Ramos (cell line): ENCODE results near the gene VOPP1.
"Not testable (repeated sequence)": the region's sequence is repeated elsewhere in the genome, so short reads cannot be mapped to it uniquely, and the experiment has no call there.

Experiments
- in situ Hi-C: fragments of 300-500 bp; cut with MboI; formaldehyde crosslinking; loops from one replicate; pipeline ENCODE4 v1.14.3; 2022; ENCODE audit warnings: low sequenced_read_pairs; ENCODE audit not compliant: unreplicated experiment

Gene VOPP1

DNA sequence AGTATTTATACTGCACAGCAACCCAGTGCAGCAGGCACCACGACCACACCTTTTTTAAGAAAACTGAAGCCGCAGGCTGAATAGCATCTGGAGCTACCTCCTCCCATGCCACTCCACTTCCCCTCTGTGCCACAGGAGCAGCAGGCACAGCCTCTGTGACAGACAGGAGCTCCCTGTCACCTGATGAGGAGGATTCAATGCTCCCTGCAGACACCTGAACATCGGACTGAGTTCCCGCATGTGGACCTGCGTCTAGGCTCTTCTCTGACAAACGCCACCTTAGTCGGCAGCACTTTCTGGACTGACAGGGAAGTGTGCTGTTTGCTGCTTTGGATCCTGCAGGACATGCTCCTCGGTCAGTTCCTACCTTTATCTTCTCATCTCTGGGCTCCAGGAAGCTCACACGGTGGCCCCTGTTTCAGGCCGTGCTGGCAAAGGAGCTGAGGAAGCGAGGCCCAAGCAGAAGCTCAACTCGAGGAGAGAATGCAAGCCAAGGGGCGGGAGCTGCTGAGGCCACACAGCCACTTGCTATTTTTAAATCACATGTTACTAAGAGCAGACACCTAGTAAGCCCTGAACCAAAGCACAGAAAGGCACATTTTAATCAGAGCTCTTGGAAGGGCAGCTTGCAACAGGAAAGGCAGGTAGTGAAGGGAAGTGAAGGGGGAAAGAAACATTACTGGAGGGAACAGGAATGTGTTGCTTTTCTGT is 56.6 kb downstream of the VOPP1 start:
- in situ Hi-C loops: no loop called here

DNA sequence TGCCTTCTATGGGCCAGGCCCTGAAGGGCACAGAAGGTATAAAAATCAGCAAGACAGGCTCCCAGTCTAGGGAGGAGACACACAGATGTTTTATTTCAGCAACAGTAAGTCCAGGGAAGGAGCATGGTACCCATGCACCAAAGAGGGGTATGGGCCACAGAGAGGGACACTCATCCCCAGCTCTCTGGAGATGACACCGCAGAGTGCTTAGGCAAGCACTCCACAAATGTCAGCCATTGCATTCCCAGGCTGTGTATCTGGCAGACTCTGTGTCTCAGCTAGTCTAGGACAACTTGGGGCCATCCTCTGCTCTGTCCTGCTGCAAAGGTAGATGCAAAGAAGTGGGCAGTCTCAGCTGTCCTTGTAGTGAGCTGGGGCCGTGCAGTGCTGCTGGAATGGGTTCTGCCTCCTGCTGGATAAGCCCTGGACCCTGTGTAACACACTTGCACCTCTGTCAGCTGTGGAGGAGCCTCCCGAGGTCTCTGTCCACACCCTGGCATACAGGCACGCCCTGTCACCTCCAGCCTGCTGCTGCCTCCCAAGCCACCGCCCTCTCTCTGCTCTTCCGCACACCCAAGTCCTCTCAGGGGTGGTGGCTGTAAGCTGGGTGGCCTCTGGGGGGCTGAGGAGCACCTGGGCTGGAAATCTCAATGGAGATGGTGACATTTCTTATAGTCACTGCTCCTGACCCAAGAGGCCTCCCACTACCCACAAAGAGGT is 57.6 kb downstream of the VOPP1 start:
- in situ Hi-C loops: no loop called here

DNA sequence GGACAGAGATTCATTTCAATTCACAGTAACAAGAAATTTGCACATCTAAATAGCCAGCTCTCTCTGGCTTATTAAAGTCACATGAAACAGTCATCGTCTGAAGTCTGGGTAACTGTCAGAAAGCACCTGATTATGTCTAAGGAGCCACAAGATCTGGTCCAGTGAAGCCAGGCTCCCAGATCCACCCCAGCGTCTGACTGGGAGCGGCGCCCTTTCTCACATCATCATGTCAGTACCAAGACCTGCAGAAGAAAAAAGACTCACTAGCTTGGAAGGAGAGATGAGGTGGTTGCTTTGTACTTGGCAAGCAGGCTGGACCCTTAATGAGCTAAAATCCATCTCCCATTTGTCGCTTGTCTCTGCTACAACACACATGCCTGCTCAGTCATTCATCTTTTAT is 58.4 kb downstream of the VOPP1 start:
- in situ Hi-C loops: no loop called here

DNA sequence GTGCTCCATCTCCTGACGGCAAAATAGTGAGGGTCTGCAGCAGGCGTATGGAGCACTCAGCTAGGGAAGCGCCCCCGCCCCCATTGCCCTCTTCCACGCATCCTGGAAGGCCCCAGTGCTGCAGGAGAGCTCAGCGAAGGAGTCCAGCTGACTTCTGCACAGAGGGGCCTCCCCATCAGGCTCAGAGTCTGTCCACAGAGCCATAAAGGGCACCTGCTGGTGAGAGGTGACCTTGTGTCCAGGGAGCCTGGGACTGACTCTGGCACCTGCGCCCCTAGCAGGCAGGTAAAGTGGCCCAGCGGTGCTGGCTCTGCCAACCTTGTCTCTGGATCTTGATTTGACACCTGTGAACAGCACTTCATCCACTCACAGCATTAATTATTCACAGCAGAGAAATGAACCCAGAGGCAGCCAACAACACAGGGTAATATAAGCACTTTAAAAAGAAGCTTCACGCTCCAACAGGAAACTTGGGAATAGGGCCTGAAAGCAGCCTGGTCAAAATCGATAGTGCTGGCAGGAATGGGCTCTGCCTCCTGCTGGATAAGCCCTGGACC is 59.6 kb downstream of the VOPP1 start:
- in situ Hi-C loops: no loop called here

DNA sequence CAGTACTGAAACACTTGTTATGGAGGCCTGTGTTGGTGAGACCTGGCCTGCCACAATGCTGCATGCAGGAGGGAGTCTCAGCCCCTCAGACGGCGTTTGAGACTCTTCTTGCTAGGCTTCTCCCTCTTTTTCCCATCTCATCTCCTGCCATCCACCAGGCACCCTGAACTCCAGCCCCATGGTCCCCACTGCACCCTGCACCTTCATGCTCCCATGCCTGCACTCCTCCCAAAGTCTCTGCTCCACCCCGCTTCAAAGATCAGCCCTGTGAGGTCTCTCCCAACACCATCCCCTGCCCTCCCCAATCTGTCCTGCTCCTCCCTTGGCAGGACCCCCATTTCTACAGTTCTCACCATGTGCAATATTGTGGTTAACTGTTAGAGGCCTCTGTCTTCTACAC is 61.7 kb downstream of the VOPP1 start:
- in situ Hi-C loops: no loop called here

DNA sequence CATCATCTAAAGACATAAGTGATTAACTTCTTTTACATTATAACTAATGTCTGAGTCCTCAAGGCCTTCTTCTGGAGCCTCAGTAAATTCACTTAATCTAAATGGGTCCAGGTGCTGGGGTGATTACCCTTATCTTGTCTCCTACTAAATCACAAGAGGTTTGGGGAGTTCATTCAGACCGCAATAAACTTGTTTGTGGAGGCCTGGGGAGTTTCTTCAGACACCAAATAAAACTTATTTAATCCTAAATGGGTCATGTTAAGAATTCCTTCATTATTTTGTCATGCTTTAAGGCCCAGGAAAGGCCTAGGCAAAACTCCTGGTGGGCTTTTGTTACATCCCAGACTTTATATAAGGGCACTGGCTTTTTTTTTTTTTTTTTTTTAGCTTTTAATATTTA is 62.1 kb downstream of the VOPP1 start:
- in situ Hi-C loops: not testable (repeated sequence)

DNA sequence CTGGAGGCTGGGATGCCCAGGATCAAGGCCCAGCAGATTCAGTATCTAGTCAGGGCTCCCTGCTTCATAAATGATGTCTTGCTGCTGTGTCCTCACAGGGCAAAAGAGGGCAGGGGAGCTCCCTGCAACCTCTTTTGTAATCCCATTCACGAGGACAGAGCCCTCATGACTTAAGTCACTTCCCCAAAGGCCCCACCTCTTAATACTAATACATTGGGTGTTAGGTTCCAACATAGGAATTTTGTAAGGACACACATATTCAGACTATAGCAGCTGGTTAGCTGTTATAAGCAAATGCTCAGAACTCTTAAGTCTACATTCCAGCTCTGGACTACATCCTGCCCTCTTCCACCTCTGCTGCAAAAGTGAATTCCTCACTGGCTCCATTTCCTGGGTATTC is 63.0 kb downstream of the VOPP1 start:
- in situ Hi-C loops: no loop called here

DNA sequence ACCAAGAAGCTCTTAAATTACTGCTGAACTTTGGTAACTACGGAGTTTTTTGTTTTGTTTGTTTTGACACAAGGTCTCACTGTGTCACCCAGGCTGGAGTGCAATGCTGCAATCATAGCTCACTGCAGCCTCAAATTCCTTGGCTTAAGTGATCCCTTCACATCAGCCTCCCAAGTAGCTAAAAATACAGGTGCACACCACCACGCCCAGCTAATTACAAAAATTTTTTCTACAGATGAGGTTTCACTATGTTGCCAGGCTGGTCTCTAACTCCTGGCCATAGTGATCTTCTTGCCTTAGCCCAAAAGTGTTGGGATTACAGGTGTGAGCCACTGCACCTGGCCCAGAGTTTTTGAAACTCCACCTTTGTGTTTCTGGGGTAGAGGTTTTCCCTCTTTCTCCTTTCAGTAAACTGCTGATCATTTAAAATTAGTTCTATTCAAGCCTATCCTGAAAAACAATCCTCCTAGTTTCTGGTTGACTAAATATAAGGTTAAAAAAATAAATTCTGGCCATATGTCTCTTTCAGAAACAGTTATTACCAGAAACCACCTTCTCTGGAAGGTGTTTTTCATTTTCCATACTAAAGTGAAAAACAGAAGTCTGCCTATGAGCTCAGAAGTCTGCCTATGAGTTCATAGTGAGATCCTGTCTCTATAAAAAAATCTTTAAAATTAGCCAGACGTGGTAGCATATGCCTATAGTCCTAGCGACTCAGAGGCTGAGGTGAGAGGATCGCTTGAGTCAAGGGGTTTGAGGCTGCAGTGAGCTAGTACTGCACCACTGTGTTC is 63.9 kb downstream of the VOPP1 start:
- in situ Hi-C loops: no loop called here

DNA sequence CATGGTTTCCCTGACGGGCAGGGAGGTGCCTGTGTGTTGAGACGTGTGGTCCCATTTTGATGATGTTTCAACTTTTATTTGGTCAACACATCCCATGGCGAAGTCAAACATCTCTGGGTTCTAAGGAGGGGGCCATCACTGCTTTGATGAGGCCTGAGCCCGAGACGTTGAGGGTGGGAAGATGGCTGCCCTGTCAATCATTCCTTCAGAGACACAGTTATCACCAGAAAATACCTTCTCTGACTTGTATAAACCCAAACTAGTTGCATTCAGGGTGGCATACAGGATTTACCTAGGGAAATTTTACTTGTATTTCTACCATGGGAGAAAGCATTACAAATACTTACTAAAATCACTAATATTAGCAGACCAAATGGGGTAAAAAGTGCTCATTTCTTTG is 64.6 kb downstream of the VOPP1 start:
- in situ Hi-C loops: no loop called here

DNA sequence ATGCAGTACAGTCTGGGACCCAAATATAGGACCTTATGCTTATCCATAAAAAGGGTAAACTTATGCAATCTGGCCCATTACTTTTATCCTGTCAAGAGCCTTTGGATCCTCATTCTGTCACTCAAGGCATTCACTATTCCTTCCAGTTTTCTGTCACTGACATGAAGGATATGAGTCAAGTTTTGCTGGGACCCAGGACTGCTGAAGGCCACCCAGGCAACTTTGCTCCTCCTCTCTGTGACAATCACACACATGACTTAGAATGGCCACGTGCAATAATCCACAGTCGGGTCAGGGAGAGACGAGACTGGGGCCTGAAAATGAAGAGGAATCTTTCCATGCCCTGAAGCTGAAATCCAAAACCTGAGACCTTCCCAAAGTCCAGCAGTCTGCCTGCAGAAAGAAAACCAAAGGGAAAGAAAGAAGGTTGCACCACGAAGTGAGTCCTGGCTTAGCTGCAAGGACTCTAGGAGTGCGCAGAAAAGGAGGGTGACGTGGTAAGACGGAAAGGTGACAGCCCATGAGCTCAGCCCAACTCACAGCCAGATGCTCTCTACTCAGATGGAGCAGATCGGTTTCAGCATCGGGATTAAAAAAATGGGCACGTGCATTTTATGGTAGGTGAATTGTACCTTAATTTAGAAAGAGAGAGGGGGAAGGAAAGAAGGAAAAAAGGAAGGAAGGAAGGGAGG is 67.2 kb downstream of the VOPP1 start:
- in situ Hi-C loops: no loop called here

DNA sequence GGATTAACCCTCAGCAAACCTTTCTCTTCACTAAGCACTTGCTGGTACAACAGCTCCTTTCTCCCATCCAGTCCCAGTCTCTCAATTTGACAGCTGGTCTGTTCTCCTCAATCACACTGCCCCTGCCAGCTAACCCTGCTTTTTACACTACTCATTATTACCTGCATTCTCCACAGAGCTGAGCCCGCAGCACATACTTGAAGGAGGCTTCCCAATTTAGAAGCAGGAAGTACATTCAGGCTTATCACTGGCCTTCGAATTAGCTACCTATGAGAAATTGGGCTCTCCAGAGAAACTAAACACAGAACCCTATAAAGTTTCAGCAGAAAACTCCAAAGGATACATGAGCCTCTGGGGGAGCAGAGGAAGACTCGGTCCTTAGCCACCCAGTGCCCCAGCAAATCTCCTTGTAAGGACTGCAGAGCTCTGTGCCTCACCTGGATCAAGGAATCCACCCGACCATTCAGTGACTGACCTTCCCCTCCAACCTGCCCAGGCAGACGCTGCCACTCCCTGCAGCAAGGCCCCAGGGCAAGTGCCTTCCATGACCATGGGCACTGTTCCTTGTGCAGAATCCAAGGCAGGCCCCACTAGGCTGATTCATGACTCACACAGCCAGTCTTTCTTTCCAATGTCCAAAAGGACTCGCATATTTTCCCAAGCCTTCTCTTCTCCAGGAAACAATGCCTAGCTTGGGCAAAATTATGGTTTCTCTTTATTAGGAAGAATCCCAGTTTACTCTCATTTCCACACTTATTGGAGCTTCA is 68.0 kb downstream of the VOPP1 start:
- in situ Hi-C loops: no loop called here

DNA sequence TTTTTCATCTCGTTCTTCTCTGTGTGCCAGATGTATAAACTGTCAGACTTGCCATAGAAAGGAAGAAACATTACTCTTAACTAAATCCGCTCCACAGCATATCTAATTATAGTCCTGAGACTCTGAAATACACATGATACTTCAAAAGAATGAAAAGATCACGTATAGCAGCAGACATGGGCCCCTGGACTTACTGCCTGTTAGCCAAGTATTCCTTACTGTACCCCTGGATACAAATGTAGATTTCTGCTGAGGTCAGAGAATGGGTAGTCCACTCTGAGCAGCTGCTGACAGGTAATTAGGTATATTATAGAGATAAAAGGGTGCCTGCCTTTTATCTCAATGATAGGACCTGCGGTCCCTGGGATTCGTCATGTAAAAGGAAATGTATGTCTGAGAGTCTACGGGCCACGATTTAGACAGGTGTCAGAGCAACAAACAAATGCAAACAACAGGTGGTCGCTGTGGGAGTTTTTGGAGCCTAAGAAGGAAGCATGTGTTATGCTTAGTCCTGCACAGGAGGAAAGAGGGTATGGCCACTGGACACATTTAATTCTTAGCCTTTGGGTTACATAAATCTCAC is 69.4 kb downstream of the VOPP1 start:
- in situ Hi-C loops: no loop called here

DNA sequence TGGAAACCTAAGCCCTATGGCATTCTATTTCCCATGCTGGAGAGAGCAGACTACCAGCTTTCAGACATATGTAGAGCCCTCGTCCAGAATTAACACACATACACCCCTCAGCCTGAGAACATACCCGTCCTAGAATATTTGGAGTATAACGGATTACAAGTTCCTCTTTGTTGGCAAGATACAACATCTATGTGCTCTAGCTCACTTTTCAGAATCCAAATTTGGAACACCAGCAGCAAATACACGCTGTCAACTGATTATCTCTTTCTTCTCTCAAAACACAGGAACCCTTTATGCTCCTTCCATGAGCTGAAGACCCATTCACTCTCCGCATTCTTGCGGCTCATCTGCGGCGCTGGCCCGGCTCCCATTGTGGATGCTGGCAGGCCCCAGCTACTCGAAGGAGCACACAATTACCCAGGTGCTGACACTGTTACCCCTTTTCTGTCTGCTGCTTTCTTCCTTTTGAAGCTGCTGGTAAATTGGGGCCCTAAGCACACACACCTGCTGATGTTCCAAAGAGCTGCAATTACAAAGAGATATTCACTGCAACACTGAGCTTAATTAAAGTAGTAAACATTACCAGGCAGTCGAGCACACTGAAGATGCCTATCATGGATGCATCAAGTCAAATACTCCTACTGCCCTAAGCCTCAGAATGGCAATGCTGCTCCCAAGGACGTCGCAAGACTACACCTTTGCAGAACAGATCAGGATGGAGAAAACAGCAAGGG is 70.0 kb downstream of the VOPP1 start:
- in situ Hi-C loops: no loop called here

DNA sequence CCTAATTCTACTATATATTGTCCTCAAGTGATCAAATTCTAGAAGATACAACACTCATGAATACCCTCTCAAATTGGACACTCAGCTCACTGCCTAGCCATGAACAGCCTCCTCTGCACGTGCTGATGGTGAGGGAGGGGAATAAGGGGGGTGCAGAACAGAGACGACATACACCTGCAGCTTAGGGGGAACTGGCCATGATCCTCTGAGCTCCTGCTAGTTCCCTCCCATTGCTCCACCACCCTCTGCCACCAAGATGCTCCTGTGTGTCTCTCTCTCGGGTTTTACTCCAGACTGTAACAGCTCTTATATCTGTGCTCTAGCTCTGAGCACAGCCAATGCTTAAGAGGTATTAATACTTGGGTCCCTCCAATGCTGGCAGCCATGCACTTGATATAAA is 70.7 kb downstream of the VOPP1 start:
- in situ Hi-C loops: no loop called here

DNA sequence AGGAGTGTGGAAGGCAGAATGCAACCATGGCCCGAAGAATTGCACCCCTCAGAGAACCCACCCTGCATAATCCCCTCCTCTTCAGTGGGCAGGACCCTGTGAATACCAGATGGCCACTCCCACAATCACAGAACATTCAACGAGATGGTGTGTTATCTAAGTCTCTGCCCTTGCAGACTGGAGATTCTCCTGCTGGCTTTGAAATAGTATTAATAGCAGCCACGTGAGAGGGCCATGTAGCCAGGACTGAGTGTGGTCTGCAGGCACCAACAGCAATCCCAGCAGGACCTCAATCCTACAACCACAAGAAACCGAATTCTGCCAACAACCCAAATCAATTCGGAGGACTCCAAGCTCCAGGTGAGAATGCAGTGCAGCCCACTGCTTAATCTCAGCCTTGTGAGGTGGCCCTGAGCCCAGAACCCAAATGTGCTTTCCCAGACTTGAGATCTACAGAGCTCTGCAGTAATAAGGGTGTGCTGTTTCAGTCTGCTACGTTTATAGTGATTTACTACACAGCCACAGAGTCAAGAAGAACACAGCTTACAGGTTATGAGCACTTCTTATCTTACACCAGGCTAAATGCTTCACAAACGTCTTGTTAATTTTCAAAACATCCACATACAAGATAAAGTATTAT is 72.1 kb downstream of the VOPP1 start:
- in situ Hi-C loops: no loop called here

DNA sequence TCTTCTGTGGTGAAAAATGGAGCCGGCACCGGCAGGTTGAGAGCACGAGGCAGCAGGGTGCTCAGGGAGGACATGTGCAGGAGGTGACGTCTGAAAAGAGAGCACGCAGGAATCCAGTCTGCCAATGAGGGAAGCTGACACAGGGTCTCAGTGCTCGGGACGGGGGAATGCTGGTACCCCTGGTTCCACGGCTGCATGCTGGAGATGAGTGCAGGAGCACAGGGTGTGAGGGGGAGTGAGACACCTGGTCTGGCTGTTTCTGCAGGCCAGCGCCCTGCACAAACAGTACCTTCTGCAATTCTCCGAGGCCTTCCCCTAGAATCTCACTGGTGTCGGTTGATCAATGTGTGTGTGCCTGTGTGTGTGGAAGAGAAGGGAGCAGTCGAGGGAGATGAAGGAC is 72.7 kb downstream of the VOPP1 start:
- in situ Hi-C loops: no loop called here

DNA sequence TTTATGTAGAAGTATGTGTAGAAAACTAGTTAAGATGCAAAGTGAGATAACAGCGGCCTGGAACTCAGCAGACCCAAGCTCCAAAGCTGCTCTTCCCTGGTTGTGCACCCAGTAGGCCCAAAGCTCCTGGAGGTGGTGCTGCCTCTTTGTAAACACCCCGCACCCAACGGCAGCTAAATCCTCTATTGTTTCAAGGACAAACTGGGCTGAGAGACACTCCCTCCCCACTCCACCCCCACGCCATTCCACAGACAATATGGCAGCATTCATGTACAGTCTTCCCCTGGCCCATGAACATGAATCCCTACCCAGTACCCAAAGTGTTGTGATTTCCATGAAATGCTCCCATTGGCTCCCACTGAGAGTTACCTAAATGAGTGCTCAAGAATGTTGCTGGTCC is 73.5 kb downstream of the VOPP1 start:
- in situ Hi-C loops: no loop called here

DNA sequence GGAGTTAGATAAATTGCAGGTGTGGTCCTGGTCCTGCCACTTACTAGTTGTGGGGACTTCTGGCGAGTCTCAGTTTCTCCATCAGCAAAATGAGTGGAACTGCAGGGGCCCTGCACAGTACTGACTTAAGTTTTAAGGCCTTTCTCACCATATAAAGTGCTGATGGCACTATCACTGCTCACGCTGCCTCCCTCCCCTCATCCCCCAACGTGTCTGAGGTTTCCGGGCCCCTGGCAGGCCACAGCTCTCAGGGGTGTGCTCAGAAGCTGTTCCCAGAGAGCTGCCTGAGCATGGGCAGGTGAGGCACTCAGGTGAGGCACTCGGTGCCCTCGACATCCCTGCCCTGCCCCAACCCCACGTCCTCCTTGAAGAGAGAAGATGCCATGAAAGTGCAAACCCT is 74.2 kb downstream of the VOPP1 start:
- in situ Hi-C loops: no loop called here
